H9 (cell line): ENCODE results near the gene NUP214. TPM values are rescaled to one million over a fixed set of nuclear protein-coding genes. Genes with fewer than 3 reads are reported as not detected.

Experiments used
- DNase-seq: peaks from one replicate; pipeline ENCODE4 v3.0.0-alpha.2; 2017
- H2AFZ ChIP-seq: one replicate; pipeline ENCODE4 v1.6.1; 2013; ENCODE audit warnings: mild to moderate bottlenecking, low read length, control low read depth, moderate library complexity
- H2AK5ac ChIP-seq: 2 replicates; pipeline ENCODE4 v1.6.1; 2013; ENCODE audit warnings: low read length, control low read depth, mixed read lengths; ENCODE audit not compliant: insufficient read length
- H2BK120ac ChIP-seq: one replicate; pipeline ENCODE4 v1.6.1; 2013; ENCODE audit warnings: low read depth, mild to moderate bottlenecking, low read length, control low read depth, inconsistent platforms; ENCODE audit not compliant: poor library complexity, severe bottlenecking
- H2BK12ac ChIP-seq: 2 replicates; pipeline ENCODE4 v1.6.1; 2013; ENCODE audit warnings: low read length, control low read depth, mixed read lengths, low read depth; ENCODE audit not compliant: insufficient read length
- H2BK15ac ChIP-seq: 2 replicates; pipeline ENCODE4 v1.6.1; 2013; ENCODE audit warnings: low read depth, low read length, control low read depth
- H2BK20ac ChIP-seq: one replicate; pipeline ENCODE4 v1.6.1; 2013; ENCODE audit warnings: low read depth, mild to moderate bottlenecking, low read length, control low read depth, inconsistent platforms; ENCODE audit not compliant: poor library complexity, severe bottlenecking
- H2BK5ac ChIP-seq: 2 replicates; pipeline ENCODE4 v1.6.1; 2013; ENCODE audit warnings: low read length, control low read depth, mixed read lengths; ENCODE audit not compliant: insufficient read length
- H3K14ac ChIP-seq: 2 replicates; pipeline ENCODE4 v1.6.1; 2013; ENCODE audit warnings: low read length, control low read depth; ENCODE audit not compliant: insufficient read depth
- H3K18ac ChIP-seq: 2 replicates; pipeline ENCODE4 v1.6.1; 2013; ENCODE audit warnings: low read depth, mild to moderate bottlenecking, mixed read lengths, low read length, control low read depth; ENCODE audit not compliant: insufficient read length
- H3K23ac ChIP-seq: 2 replicates; pipeline ENCODE4 v1.6.1; 2013; ENCODE audit warnings: low read length, control low read depth, mixed read lengths, low read depth; ENCODE audit not compliant: insufficient read length
- H3K23me2 ChIP-seq: 2 replicates; pipeline ENCODE4 v1.6.1; 2013; ENCODE audit warnings: low read depth, mild to moderate bottlenecking, mixed read lengths, low read length, control low read depth; ENCODE audit not compliant: insufficient read length, poor library complexity, severe bottlenecking
- H3K27ac ChIP-seq: 2 replicates; pipeline ENCODE4 v1.5.1; 2013; ENCODE audit warnings: low read length, control low read depth, mixed read lengths, low read depth; ENCODE audit not compliant: insufficient read length
- H3K27me3 ChIP-seq: 2 replicates; pipeline ENCODE4 v1.6.1; 2013; ENCODE audit warnings: low read length, control low read depth, inconsistent platforms; ENCODE audit not compliant: insufficient read depth
- H3K4ac ChIP-seq: 2 replicates; pipeline ENCODE4 v1.6.1; 2013; ENCODE audit warnings: low read depth, mild to moderate bottlenecking, control low read depth, inconsistent platforms, low read length, moderate library complexity
- H3K4me1 ChIP-seq: 2 replicates; pipeline ENCODE4 v1.6.1; 2013; ENCODE audit warnings: low read length, control low read depth, inconsistent platforms; ENCODE audit not compliant: insufficient read depth
- H3K4me2 ChIP-seq: 2 replicates; pipeline ENCODE4 v1.6.1; 2013; ENCODE audit warnings: low read length, control low read depth, mixed read lengths; ENCODE audit not compliant: insufficient read length, insufficient read depth
- H3K56ac ChIP-seq: 2 replicates; pipeline ENCODE4 v1.6.1; 2013; ENCODE audit warnings: low read depth, mild to moderate bottlenecking, mixed read lengths, low read length, control low read depth; ENCODE audit not compliant: insufficient read length
- H3K79me1 ChIP-seq: 2 replicates; pipeline ENCODE4 v1.6.1; 2013; ENCODE audit warnings: low read depth, mild to moderate bottlenecking, moderate library complexity, low read length, control low read depth, inconsistent platforms; ENCODE audit not compliant: insufficient read depth, poor library complexity, severe bottlenecking
- H3K79me2 ChIP-seq: 2 replicates; pipeline ENCODE4 v1.6.1; 2013; ENCODE audit warnings: low read length, control low read depth, inconsistent platforms; ENCODE audit not compliant: insufficient read depth
- H3K9ac ChIP-seq: 2 replicates; pipeline ENCODE4 v1.6.1; 2013; ENCODE audit warnings: low read length, control low read depth, mixed read lengths; ENCODE audit not compliant: insufficient read length; ENCODE audit errors: extremely low read depth
- H3K9me3 ChIP-seq: one replicate; pipeline ENCODE4 v1.6.1; 2013; ENCODE audit warnings: low read depth, low read length, inconsistent platforms; ENCODE audit not compliant: control insufficient read depth
- H3T11ph ChIP-seq: one replicate; pipeline ENCODE4 v1.6.1; 2013; ENCODE audit warnings: mild to moderate bottlenecking, low read length, control low read depth, inconsistent platforms
- H4K20me1 ChIP-seq: one replicate; pipeline ENCODE4 v1.6.1; 2013; ENCODE audit not compliant: control insufficient read depth, insufficient read length, insufficient read depth
- H4K5ac ChIP-seq: 2 replicates; pipeline ENCODE4 v1.6.1; 2013; ENCODE audit warnings: low read depth, mild to moderate bottlenecking, mixed read lengths, low read length, control low read depth; ENCODE audit not compliant: insufficient read length
- H4K8ac ChIP-seq: replicated peaks from 2 replicates; pipeline ENCODE4 v1.6.1; 2013; ENCODE audit warnings: low read length, control low read depth, mixed read lengths, low read depth; ENCODE audit not compliant: insufficient read length
- H4K91ac ChIP-seq: 2 replicates; pipeline ENCODE4 v1.6.1; 2013; ENCODE audit warnings: low read depth, mild to moderate bottlenecking, moderate library complexity, mixed read lengths, low read length, control low read depth; ENCODE audit not compliant: insufficient read length
- H3K27ac Mint-ChIP-seq, 3 experiments: 2 replicates in 2 of 3; 3 replicates in 1 of 3; pipeline ENCODE4 v1.8.0; 2020 to 2021; ENCODE audit warnings: mixed read lengths in 3 of 3, mild to moderate bottlenecking in 1 of 3, moderate library complexity in 1 of 3
- H3K27me3 Mint-ChIP-seq: 2 replicates; pipeline ENCODE4 v1.8.0; 2021; ENCODE audit warnings: low read depth, mild to moderate bottlenecking, moderate library complexity, mixed read lengths
- H3K36me3 Mint-ChIP-seq, 3 experiments: 2 replicates in 2 of 3; 3 replicates in 1 of 3; pipeline ENCODE4 v1.8.0; 2020 to 2021; ENCODE audit warnings: low read depth in 3 of 3, mixed read lengths in 3 of 3; ENCODE audit not compliant: insufficient read depth in 1 of 3
- H3K4me1 Mint-ChIP-seq, 2 experiments: 2 replicates each; pipeline ENCODE4 v1.8.0; 2020; ENCODE audit warnings: mixed read lengths in 2 of 2
- H3K4me3 Mint-ChIP-seq, 2 experiments: 2 replicates in 1 of 2; 3 replicates in 1 of 2; pipeline ENCODE4 v1.8.0; 2020 to 2021; ENCODE audit warnings: mild to moderate bottlenecking in 2 of 2, mixed read lengths in 2 of 2, moderate library complexity in 1 of 2
- H3K9me3 Mint-ChIP-seq, 2 experiments: 2 replicates in 1 of 2; 3 replicates in 1 of 2; pipeline ENCODE4 v1.8.0; 2020; ENCODE audit warnings: mild to moderate bottlenecking in 2 of 2, mixed read lengths in 2 of 2, moderate library complexity in 1 of 2
- WGBS: extraction: QIAGEN DNeasy Blood & Tissue Kit; methylation state at CpG from one replicate; pipeline ENCODE4 v1.1.7; 2013; ENCODE audit warnings: missing lambda C conversion rate, low lambda C conversion rate, mixed read lengths; ENCODE audit not compliant: insufficient read length; ENCODE audit errors: extremely low coverage; 5-methylcytosine and 5-hydroxymethylcytosine counted together
- total RNA-seq: library from RNA; stranded (reverse); gene quantifications from 2 replicates; pipeline ENCODE4 v1.2.1, GENCODE V29; 2021
- TF ChIP-seq, protein P1 (sequence below): fragments of 200-600 bp; sonication (generic); conservative IDR thresholded peaks from 3 replicates; pipeline ENCODE4 v1.8.0; 2021; ENCODE audit warnings: antibody characterized with exemption, mild to moderate bottlenecking

Gene NUP214
- total RNA-seq, 1 experiment from 2014 or later, result 53.8 TPM

DNA sequence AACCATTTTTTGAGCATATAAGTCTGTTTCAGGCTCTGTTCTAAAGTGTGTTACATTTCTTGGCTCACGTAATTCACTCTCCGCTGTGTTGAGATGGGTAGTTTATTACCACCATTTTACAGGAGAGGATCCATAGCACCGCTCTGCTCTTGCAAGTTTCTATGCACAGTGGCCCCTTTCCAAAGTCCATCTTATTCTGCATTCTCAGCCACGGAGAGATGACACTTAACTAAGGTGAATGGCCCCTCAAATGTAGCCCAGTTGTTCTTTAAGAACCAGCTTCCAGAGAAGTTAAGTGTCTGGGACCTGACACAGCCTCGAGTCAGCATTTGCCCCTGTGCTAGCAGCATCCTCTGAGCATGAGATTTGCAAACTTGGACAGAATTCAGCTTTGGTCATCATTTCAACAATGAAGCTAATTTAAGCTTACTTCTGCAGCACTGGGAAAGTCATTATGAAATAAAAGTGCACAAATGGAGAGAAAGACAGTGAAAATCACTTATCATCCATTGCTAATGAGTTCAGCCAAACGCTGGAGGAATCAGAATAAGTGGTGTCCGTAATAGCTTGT lies 89.0 kb downstream of the NUP214 start:
- H3K4ac ChIP-seq, result no peak overlapping the region
- no peaks in the 10 kb centered on the region; the same call in 1 of the 2 replicates for H3K27me3 Mint-ChIP-seq
- H3K14ac ChIP-seq, result no peak overlapping the region
- no peak overlapping the region for H2BK20ac ChIP-seq
- H3K4me1 Mint-ChIP-seq, result peaks cover 9 to 11% of the 10 kb centered on the region in 2 experiments; a peak in 2 of 4 replicates
- peaks cover 10 to 16% of the 10 kb centered on the region in 2 experiments for H3K9me3 Mint-ChIP-seq
- H3K27ac Mint-ChIP-seq, result no peak overlapping the region
- no peak overlapping the region for H2BK12ac ChIP-seq
- no peak overlapping the region for H2BK5ac ChIP-seq
- H3K36me3 Mint-ChIP-seq, result peaks cover 31 to 60% (median 45%) of the 10 kb centered on the region in 3 experiments
- no peak overlapping the region for H3K56ac ChIP-seq
- H3K4me3 Mint-ChIP-seq, result no peak overlapping the region
- H3K9ac ChIP-seq, result no peak overlapping the region
- H4K8ac ChIP-seq, result no peak overlapping the region
- no peak overlapping the region for H2BK15ac ChIP-seq
- no peak overlapping the region for H3K23ac ChIP-seq
- H3T11ph ChIP-seq, result no peak overlapping the region
- no peaks in the 10 kb centered on the region for H3K9me3 ChIP-seq
- H3K27me3 ChIP-seq, result no peaks in the 10 kb centered on the region
- H2AK5ac ChIP-seq, result no peak overlapping the region
- WGBS, result no CpG with 5 or more reads among the region's 7 CpGs
- no peak overlapping the region for H4K91ac ChIP-seq
- no peak overlapping the region for H3K27ac ChIP-seq
- H3K23me2 ChIP-seq, result no peaks in the 10 kb centered on the region
- no peak overlapping the region for H2AFZ ChIP-seq
- no peaks in the 10 kb centered on the region for H4K20me1 ChIP-seq
- TF ChIP-seq, protein P1, sequence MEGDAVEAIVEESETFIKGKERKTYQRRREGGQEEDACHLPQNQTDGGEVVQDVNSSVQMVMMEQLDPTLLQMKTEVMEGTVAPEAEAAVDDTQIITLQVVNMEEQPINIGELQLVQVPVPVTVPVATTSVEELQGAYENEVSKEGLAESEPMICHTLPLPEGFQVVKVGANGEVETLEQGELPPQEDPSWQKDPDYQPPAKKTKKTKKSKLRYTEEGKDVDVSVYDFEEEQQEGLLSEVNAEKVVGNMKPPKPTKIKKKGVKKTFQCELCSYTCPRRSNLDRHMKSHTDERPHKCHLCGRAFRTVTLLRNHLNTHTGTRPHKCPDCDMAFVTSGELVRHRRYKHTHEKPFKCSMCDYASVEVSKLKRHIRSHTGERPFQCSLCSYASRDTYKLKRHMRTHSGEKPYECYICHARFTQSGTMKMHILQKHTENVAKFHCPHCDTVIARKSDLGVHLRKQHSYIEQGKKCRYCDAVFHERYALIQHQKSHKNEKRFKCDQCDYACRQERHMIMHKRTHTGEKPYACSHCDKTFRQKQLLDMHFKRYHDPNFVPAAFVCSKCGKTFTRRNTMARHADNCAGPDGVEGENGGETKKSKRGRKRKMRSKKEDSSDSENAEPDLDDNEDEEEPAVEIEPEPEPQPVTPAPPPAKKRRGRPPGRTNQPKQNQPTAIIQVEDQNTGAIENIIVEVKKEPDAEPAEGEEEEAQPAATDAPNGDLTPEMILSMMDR, result no peak
- no peak overlapping the region for H2BK120ac ChIP-seq
- H3K18ac ChIP-seq, result no peak overlapping the region
- no peaks in the 10 kb centered on the region for H3K79me1 ChIP-seq
- no peak overlapping the region for H4K5ac ChIP-seq
- no peaks in the 10 kb centered on the region for H3K4me1 ChIP-seq
- no peaks in the 10 kb centered on the region for H3K79me2 ChIP-seq
- H3K4me2 ChIP-seq, result no peak overlapping the region
- DNase-seq, result no peak
